Bronchial epithelial cell (primary cell): Measurements from ENCODE around the gene GNG7. TPM values are rescaled to one million over a fixed set of nuclear protein-coding genes. Genes with fewer than 3 reads are reported as not detected.
A peak's percentile ranks its signal among the peaks of the same experiment; 100 is the strongest.
"Not testable (repeated sequence)": the region's sequence is repeated elsewhere in the genome, so short reads cannot be mapped to it uniquely, and the experiment has no call there.

Experiments
- DNase-seq: peaks from one replicate; pipeline ENCODE4 v3.0.0-alpha.2; 2010; ENCODE audit warnings: low read depth
- FAIRE-seq: peaks from 2 replicates; lab custom pipeline; 2011; peaks lifted over from hg19 to GRCh38; lab: Jason Lieb, UNC
- H3K27me3 ChIP-seq: 2 replicates; pipeline ENCODE4 v1.5.1; 2011; ENCODE audit warnings: low read length; ENCODE audit not compliant: control insufficient read depth, insufficient read depth
- H3K36me3 ChIP-seq: 2 replicates; pipeline ENCODE4 v1.5.1; 2011; ENCODE audit warnings: low read length; ENCODE audit not compliant: control insufficient read depth, insufficient read depth
- H3K4me3 ChIP-seq: 2 replicates; pipeline ENCODE4 v1.5.1; 2011; ENCODE audit warnings: mild to moderate bottlenecking, low read depth, low read length, control low read depth
- total RNA-seq: library from RNA; depleted of rRNA; stranded (reverse); fragments of >200 nt; gene quantifications from 2 replicates; pipeline ENCODE4 v1.2.1, GENCODE V29; 2014
- TF ChIP-seq, protein P1 (sequence below): IDR thresholded peaks from 2 replicates; pipeline ENCODE4 v1.5.1; 2011; ENCODE audit warnings: mild to moderate bottlenecking, moderate library complexity, low read length, control low read depth, inconsistent platforms; ENCODE audit not compliant: insufficient read depth, severe bottlenecking

The GNG7 gene
- total RNA-seq, 1 donor from 2014 or later, result under 0.01 TPM

DNA sequence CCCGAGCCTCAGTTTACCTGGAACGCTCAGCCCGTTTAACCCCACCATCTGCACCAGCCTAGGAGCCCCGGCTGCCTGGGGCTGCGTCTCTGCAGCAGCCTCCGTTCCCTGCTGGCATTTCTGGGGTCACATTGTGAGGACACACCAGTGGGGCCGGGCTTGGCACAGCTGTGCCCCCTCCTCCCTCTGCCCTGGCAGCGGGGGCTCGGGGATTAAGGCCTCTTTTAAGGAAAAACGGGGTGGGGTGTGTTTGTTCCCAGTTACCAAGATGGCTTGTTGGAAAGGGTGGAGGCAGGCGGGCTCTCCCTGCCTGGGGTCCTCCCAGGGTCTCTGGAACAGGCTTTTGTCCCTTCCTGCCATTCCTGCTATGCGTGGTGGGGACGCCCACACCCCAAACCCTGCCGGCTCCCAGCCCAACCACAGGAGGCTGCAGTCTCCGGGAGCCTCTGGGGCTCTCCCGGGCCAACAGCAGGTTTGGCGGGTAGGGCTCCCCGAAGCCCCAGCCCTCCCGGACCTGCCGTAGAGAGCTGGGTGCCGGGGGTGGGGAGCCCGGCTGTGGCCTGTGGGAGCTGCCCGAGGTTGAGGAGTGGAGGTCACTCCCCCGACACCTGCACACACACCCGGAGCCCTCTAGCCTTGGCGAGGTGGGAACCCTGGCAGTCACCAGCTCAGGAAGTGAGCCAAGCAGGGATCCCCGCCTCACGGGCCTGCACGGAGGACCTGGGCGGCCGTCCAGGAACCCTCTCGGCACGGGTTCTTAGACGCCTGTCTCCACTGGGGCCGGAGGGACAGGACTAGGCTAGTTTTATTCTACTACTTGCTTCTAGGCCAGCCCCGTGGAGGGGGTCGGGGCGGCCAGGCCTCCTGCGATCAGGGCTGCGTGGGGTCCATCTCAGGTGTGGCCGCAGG is 189.7 kb downstream of the GNG7 start:
- FAIRE-seq (no peak), DNase-seq (no peak)
- Histone ChIP-seq H3K36me3 (no peaks in the 10 kb centered on the region), H3K4me3 (no peak overlapping the region), H3K27me3 (peaks cover 3% of the 10 kb centered on the region)
- TF ChIP-seq, protein P1, sequence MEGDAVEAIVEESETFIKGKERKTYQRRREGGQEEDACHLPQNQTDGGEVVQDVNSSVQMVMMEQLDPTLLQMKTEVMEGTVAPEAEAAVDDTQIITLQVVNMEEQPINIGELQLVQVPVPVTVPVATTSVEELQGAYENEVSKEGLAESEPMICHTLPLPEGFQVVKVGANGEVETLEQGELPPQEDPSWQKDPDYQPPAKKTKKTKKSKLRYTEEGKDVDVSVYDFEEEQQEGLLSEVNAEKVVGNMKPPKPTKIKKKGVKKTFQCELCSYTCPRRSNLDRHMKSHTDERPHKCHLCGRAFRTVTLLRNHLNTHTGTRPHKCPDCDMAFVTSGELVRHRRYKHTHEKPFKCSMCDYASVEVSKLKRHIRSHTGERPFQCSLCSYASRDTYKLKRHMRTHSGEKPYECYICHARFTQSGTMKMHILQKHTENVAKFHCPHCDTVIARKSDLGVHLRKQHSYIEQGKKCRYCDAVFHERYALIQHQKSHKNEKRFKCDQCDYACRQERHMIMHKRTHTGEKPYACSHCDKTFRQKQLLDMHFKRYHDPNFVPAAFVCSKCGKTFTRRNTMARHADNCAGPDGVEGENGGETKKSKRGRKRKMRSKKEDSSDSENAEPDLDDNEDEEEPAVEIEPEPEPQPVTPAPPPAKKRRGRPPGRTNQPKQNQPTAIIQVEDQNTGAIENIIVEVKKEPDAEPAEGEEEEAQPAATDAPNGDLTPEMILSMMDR, result no peak

DNA sequence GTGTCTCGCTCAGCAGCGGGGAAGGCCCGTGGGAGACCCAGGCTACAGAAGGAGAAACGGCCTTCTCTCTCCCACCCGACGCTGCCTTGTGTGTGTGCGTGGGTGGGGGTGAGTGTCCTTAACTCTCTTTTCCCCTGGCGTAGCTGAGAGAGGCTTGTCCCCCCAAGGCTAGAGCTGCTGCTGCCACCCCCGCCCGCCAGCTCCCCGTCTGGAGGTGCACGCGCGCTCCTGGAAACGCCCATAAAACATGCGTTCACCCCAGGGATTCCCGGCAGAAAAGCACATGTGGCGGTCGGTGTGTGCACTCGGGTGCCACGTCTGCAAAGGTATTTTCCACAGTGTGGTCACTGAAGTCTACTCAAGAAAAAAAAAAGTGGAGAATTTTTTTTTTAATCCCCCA is 190.5 kb downstream of the GNG7 start:
- no peaks in the 10 kb centered on the region for H3K36me3 ChIP-seq
- FAIRE-seq, result no peak
- H3K27me3 ChIP-seq, result peaks cover 3% of the 10 kb centered on the region
- no peak for DNase-seq
- TF ChIP-seq, protein P1, result no peak
- H3K4me3 ChIP-seq, result no peak overlapping the region

DNA sequence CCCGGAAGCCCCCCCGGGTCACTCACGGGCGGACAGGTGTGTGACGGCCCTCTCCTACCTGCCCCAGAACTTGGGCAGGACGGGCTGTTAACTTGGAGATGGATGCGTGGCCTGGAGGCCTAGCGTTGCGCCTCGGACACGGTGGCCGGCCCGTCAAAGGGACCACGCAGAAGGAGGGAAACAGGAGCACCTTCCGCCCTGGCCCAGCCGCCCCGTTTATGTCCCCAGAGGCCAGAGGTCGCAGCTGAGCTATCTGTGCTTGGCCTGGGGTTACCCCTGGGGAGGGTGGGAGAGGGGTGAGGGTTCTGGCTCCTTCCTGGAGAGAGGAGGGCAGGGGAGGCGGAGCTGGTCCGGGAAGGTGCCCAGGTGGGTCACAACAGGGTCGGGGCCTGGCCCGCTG is 190.9 kb downstream of the GNG7 start:
- no peak overlapping the region for H3K4me3 ChIP-seq
- FAIRE-seq, result no peak
- TF ChIP-seq, protein P1, result no peak
- no peaks in the 10 kb centered on the region for H3K36me3 ChIP-seq
- peaks cover 3% of the 10 kb centered on the region for H3K27me3 ChIP-seq
- DNase-seq, result no peak

DNA sequence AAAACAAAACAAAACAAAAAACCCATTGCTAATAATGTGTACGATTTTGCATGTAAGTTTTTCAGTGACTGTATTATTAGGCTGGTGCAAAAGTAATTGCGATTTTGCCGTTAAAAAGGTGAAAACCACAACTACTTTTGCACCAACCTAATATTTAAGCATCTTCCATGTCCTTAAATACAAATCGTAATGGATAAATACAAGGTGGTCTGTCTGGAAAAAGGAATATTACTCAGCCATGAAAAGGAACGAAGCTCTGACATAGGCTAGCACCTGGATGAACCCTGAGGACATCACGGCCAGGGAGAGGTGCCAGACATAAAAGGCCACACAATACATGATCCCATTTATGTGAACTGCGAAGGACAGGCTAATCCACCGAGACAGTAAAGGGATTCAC is 193.4 kb downstream of the GNG7 start:
- TF ChIP-seq, protein P1, result no peak
- DNase-seq, result no peak
- no peak for FAIRE-seq
- H3K36me3 ChIP-seq, result no peaks in the 10 kb centered on the region
- no peak overlapping the region for H3K4me3 ChIP-seq
- peaks cover 3% of the 10 kb centered on the region for H3K27me3 ChIP-seq

DNA sequence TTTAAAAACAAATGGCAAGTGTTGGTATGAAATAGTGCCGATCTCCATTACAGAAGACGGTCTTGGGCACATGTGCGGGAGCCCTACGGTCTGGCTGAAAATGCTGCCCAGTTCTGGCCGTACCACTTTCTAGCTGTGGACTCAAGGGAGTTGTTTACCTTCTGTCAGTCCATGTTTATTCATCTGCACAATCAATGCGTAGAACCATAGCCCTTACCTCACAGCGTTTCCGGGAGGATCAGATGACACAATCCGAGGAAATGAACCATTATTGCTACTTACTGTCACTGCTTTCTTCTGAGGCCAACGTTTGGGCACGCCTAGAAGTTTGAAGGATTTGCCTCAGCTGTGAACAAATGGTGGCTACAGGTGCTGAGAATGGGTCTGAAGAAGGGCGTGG is 195.4 kb downstream of the GNG7 start:
- Histone ChIP-seq H3K27me3 (no peaks in the 10 kb centered on the region), H3K36me3 (no peaks in the 10 kb centered on the region), H3K4me3 (no peak overlapping the region)
- FAIRE-seq (peak; percentile 92), DNase-seq (peak; percentile 89)
- TF ChIP-seq, protein P1, result no peak

DNA sequence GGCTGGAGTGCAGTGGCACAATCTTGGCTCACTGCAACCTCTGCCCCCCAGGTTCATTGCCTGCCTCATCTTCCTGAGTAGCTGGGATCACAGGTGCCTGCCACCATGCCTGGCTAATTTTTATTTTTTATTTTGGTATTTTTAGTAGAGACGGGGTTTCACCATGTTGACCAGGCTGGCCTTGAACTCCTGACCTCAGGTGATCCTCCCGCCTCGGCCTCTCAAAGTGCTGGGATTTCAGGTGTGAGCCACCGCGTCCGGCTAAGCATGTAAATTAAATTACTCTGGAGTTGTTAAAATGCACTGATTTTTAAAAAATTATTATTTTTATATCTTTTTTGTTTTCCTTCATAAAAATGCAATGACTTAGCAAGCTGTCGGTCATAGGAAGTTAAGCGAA is 195.8 kb downstream of the GNG7 start:
- DNase-seq, H3K27me3 ChIP-seq, FAIRE-seq, H3K36me3 ChIP-seq, H3K4me3 ChIP-seq: not testable (repeated sequence)
